Fibroblast of skin of left quadriceps (primary cell): ENCODE measurements around the gene CCDC51.
"Not testable (repeated sequence)": the region's sequence is repeated elsewhere in the genome, so short reads cannot be mapped to it uniquely, and the experiment has no call there.

ENCODE experiments used
- DNase-seq, 2 experiments: peaks; one replicate each; pipeline ENCODE4 v3.0.0-alpha.2; 2013; ENCODE audit warnings: low read depth in 2 of 2

CCDC51 gene

GRCh38 chr3:48439820-48440589, at the start of gene CCDC51, which contains the start of gene TMA7:
CCDC51 (minus strand) TSS chr3:48440119; CDS start chr3:48435128, 4,991 bp downstream.
TMA7 (plus strand) TSS chr3:48440257; CDS start chr3:48440297, 40 bp downstream.
- DNase-seq = peak; percentile 87 to 88

- DNase-seq = no peak
These were observed 47.0 kb upstream of the CCDC51 start for GRCh38 chr3:48486952-48487351.

GRCh38 chr3:48482822-48483221, 42.9 kb upstream of the CCDC51 start:
- DNase-seq = not testable (repeated sequence)

GRCh38 chr3:48480891-48481290, 41.0 kb upstream of the CCDC51 start:
- not testable (repeated sequence) for DNase-seq

- no peak for DNase-seq
These were observed 39.0 kb upstream of the CCDC51 start for GRCh38 chr3:48478626-48479555.

GRCh38 chr3:48477959-48478520, 38.1 kb upstream of the CCDC51 start:
- DNase-seq = no peak

- DNase-seq = no peak
These were observed 36.6 kb upstream of the CCDC51 start for GRCh38 chr3:48476426-48477053.

GRCh38 chr3:48475188-48475587, 35.3 kb upstream of the CCDC51 start:
- DNase-seq = no peak

GRCh38 chr3:48474619-48475018, 34.7 kb upstream of the CCDC51 start:
- no peak for DNase-seq

- not testable (repeated sequence) for DNase-seq
These were observed 34.1 kb upstream of the CCDC51 start for GRCh38 chr3:48474031-48474430.

GRCh38 chr3:48473617-48473952, 33.7 kb upstream of the CCDC51 start:
- DNase-seq = no peak

GRCh38 chr3:48472923-48473616, 33.2 kb upstream of the CCDC51 start:
- peak; percentile 76 to 79 for DNase-seq

- no peak for DNase-seq
These were observed 32.7 kb upstream of the CCDC51 start for GRCh38 chr3:48472673-48472922.

GRCh38 chr3:48470286-48470685, 30.4 kb upstream of the CCDC51 start:
- DNase-seq = no peak

- DNase-seq = no peak
These were observed 29.4 kb upstream of the CCDC51 start for GRCh38 chr3:48469046-48469915.

- DNase-seq = no peak
These were observed 28.4 kb upstream of the CCDC51 start for GRCh38 chr3:48468329-48468731.

- no peak for DNase-seq
These were observed 27.8 kb upstream of the CCDC51 start for GRCh38 chr3:48467473-48468267.

- DNase-seq = no peak
These were observed 27.2 kb upstream of the CCDC51 start for GRCh38 chr3:48467110-48467454.

- DNase-seq = no peak
These were observed 26.6 kb upstream of the CCDC51 start for GRCh38 chr3:48466386-48467109.
